ENCODE measurements around the gene TPO.
A peak's percentile ranks its signal among the peaks of the same experiment; 100 is the strongest.

Gene TPO

DNA sequence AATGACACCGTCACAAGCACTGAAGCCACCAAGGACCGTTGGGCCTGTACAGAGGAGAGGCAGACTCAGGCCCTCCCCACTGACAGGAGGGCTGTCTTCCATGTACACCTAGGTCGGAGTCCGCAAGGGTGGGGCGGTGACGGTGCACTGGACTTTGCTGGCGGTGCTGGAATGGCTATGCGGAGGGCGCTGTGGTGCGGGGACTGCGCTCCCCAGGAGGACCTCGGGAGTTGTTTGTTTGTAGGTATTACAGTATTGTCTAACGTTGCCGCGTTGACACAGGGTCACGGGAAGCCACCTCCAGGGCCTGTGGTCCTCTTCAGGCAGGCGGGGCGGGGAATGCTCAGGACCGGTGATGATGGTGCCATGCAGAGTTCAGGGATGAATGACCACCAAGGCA is 126.2 kb downstream of the TPO start:
- DNase-seq: no peak

DNA sequence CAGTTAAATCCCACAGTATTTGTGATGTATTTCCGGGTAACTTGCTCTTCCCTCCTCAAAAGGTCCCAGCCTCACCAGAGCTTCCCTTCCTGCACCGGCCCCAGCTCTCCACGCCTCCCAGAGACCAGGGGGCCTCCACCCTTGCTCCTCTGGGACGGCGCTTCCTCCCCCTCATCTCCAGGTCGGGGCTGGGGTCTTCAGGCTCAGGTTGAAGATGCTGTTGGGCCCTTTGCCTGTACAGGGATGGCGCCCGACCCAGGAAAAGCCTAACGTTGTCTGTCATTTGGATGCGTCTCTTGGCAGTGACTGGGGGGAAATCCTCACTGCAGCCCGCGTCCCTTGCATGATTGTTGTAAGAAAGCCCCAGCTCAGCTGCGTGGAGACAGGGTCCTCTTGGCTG is 126.7 kb downstream of the TPO start:
- DNase-seq: no peak

GRCh38 chr2:1540481-1540880 is 127.2 kb downstream of the TPO start:
- no peak for DNase-seq

- no peak for DNase-seq
These were observed 127.8 kb downstream of the TPO start for GRCh38 chr2:1541040-1541439.

DNA sequence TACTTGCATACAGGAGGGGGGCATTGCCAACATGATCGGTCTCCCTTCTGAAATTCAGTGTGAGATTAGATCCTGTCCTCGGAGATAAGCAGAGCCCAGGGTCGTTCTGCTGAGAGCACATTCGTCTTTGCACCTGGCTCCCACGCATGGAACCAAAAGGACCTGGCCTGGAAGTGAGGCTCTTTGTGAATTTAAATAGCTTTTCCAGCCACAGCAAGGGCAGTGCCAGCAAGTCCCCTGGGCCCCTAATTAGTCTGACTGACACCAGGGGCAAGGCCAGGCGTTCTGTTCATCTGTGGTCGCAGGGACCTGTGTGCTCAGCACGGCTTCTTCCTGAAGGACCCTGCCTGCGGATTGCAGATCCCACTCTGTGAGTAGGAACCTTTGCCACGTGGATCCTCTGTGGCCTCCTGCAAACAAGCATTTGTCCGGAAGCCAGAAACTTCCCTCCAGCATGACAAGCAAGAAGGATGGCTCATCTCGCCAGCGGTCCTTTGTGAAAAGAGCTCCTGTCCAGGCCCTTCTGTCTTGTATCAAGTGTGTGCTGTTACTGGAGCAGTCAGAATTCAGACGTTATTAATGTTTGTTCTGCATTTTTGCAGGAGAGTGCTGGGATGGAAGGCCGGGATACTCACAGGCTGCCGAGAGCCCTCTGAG is 128.7 kb downstream of the TPO start:
- no peak for DNase-seq

GRCh38 chr2:1542971-1543370 is 129.7 kb downstream of the TPO start:
- no peak for DNase-seq

GRCh38 chr2:1543776-1544477 is 130.7 kb downstream of the TPO start:
- no peak for DNase-seq

GRCh38 chr2:1544478-1545069 is 131.3 kb downstream of the TPO start:
- DNase-seq: no peak

GRCh38 chr2:1546023-1546591 is 132.8 kb downstream of the TPO start:
- DNase-seq: peak; percentile 61

- no peak for DNase-seq
These were observed 133.6 kb downstream of the TPO start for GRCh38 chr2:1546901-1547300.

- no peak for DNase-seq
These were observed 135.8 kb downstream of the TPO start for GRCh38 chr2:1548910-1549673.

- no peak for DNase-seq
These were observed 136.8 kb downstream of the TPO start for GRCh38 chr2:1550076-1550475.

GRCh38 chr2:1550658-1551316 is 137.5 kb downstream of the TPO start:
- peak; percentile 35 for DNase-seq

DNA sequence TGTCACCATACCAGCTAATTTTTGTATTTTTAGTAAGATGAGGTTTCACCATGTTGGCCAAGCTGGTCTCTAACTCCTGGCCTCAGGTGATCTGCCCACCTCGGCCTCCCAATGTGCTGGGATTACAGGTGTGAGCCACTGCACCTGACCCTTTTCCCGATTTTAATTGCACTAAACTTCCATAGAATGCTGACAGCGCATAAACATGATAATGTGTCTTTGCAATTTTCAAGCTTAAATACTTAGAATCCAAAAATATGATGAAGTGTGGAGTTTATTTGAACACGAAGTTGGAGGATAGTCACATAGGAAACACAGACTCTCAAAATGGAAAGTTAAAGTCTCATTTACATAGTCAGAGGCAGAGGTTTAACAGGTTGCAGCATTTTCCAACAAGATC is 138.6 kb downstream of the TPO start:
- DNase-seq: no peak

- no peak for DNase-seq
These were observed 139.3 kb downstream of the TPO start for GRCh38 chr2:1552611-1553010.

GRCh38 chr2:1553671-1554295 is 140.5 kb downstream of the TPO start:
- DNase-seq: no peak

DNA sequence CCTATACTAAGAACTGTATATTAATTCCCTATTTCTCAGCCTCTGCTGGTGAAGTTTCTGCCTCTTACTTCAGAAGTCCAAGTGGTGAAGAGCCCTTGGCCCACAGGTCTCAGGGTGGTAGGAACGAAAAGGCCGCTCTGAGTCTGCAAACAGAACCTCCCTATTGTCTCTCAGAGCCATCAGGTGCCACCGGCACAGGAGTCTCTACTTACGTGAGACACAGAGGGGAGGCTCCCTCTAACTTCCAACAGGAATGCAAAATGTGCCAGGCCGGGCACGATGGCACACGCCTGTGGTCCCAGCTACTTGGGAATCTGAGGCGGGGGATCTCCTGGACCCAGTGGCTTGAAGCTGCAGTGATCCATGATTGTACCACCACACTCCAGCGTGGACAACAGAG is 143.0 kb downstream of the TPO start:
- no peak for DNase-seq

GRCh38 chr2:1556776-1557466 is 143.7 kb downstream of the TPO start:
- no peak for DNase-seq

DNA sequence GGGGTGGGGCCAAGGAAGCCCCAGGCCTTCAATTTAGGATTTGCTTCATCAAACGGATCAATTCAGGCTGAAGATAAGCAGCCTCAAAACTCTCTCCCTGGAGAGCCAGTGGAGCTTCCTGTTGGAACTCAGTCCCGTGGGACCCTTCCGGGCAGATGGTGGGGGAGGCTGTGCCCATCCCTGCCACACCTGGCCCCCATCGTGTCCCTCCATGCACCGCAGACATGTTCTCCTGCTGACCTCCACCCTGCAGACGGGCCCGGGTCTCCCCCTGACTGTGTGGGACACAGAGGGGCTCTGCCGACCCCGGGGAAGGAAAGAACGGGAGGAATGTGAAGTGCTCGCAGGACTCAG is 144.2 kb downstream of the TPO start:
- no peak for DNase-seq

GRCh38 chr2:1559589-1560175 is 146.4 kb downstream of the TPO start:
- DNase-seq: no peak

- no peak for DNase-seq
These were observed 148.0 kb downstream of the TPO start for GRCh38 chr2:1561259-1561658.

Measured in hematopoietic multipotent progenitor cell treated with erythropoietin and hydrocortisone succinate and interleukin-3 and kit ligand, for 8 days (in vitro differentiated cells).